NCI-H226 (cell line): ENCODE measurements around the gene ARHGAP31.

Source experiments
- DNase-seq: peaks from one replicate; pipeline ENCODE4 v3.0.0-alpha.2; 2015

Gene ARHGAP31

DNA sequence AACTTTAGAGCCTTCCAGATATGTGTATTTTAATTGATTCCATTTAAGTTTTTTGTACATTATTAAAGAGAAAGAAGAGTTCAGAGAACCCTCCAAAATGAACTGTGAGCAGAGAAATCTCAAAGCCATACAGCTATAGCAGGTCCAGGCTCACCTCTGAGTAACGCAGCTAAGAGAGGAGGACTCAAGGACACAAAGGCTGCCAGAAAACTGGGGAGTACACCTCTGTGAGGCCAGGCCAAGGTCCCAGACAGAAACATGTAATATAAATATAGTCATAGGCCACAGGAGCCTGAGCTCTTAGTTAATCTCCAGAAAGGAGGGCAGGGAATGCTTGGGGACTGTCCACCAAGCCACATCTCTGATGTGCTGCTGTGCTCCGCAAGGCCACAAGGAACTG, 102.7 kb downstream of the ARHGAP31 start:
- no peak for DNase-seq

- DNase-seq: no peak
Measured at GRCh38 chr3:119400466-119400865, 106.3 kb downstream of the ARHGAP31 start.

GRCh38 chr3:119401069-119401468, 106.9 kb downstream of the ARHGAP31 start:
- DNase-seq: no peak

GRCh38 chr3:119401503-119402440, 107.6 kb downstream of the ARHGAP31 start:
- no peak for DNase-seq

- DNase-seq: no peak
Measured at GRCh38 chr3:119402791-119403190, 108.6 kb downstream of the ARHGAP31 start.

DNA sequence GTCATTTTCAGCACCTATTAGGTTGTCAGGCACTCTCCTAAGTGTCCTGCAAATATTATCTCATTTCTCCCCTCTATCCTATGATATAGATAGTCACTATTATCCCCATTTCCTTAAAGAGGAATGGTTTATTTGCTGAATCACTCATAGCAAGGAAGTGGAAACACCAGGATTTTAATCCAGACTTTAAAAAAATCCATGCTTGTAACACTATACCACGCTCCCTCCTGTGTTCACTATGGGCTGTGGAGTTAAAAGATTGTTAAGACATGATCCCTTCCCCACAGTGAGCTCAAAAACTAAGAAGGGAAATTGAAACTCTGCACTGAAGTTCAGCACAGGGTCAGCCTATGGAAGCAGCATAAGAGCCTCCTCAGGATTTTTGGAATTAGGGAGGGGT, 109.0 kb downstream of the ARHGAP31 start:
- no peak for DNase-seq

DNA sequence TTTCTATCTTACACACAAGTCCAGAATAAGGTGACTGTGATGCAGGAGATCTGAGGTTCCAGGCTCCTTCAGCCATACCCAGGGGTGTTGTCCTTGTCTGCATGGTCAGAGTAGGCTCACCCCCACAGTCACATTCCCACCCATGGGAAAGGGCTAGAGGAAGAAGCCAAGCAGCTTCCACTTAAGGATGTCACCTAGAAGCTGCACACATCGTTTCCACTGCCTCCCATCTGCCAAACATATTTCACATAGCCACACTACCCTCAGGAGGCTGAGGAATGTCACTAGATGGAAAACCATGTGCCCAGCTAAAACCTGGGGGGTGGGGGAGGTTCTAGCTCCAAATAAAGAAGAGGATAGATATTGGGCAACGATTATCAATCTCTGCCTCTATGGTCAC, 111.1 kb downstream of the ARHGAP31 start:
- no peak for DNase-seq

- DNase-seq: no peak
Measured at GRCh38 chr3:119408243-119408950, 114.2 kb downstream of the ARHGAP31 start.

DNA sequence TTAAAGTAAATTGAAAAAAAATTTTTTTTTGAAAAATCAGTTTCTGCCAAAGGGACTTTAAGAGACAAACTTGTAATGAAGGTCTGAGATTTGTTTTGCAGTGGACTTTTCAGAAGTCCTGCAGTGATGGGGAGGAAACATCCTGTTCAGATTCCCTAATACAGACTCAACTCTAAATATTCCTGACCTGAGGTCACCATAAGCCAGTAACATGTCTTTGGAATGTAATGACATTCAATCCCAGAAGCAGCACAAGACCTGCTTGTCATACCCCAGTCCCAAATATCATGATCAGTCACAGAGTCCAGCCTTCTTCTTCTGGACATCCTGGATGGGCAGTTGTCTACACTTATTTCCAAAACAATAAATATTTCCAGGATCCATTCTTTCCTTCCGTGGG, 115.7 kb downstream of the ARHGAP31 start:
- DNase-seq: no peak

DNA sequence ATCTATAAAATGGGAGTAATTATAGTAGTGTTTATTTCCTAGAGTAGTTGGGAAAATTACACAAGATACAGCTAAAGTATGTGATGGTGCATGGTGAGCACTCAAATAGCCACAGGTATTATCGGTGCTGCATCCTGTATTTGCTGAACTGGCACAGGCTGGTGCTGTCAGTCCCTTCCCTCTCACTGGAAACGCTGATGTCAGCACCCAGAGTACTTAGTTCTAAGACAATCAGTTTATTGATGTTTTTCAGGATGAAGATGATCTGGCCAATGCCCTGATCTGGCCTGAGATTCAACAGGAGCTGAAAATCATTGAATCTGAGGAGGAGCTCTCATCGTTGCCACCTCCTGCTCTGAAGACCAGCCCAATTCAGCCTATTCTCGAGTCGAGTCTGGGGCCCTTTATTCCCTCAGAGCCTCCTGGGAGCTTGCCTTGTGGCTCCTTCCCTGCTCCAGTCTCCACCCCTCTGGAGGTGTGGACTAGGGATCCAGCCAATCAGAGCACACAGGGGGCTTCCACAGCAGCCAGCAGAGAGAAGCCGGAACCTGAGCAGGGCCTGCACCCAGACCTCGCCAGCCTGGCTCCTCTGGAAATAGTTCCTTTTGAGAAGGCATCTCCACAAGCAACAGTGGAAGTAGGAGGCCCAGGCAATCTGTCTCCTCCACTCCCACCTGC, 119.6 kb downstream of the ARHGAP31 start:
- DNase-seq: no peak

DNA sequence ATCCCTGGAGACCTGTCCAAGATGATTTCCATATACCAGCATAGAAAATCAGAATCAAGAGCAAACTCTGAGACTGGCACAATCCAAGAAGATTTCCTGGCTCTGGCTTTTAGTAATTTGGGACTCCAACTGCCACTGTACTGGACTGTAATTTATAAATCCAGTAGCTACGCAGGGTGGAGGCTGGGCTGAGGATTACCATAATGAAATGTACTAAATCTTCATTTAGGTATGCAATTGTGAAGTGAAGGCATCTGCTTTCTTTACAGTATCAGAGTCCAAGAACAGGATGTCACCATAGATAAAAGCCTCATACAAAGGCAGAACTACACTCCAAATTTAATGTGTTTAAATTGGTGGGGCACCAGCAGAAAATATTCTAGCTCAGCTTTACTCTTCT, 122.7 kb downstream of the ARHGAP31 start:
- no peak for DNase-seq

GRCh38 chr3:119417771-119418512, 123.8 kb downstream of the ARHGAP31 start:
- peak; percentile 63 for DNase-seq

- DNase-seq: peak; percentile 60
Measured at GRCh38 chr3:119418641-119419040, 124.5 kb downstream of the ARHGAP31 start.

DNA sequence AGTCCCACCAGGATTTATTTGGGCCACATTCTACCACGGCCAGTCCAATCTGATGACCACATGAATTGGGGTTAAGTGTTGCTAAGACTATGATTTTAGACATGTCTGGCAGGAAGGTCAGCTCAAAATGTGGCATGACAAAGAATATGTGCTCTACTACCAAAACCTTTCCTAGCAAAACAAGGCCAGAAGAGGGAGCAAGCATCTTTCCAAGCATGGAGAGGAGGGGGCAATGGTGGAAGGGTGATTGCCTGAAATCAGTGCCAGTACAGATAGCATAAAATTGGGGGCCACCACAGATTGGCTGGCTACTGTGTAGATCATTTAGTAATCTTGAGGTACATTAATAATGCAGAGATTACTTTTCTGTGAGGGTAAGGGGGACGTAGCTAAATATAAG, 126.0 kb downstream of the ARHGAP31 start:
- DNase-seq: no peak

DNA sequence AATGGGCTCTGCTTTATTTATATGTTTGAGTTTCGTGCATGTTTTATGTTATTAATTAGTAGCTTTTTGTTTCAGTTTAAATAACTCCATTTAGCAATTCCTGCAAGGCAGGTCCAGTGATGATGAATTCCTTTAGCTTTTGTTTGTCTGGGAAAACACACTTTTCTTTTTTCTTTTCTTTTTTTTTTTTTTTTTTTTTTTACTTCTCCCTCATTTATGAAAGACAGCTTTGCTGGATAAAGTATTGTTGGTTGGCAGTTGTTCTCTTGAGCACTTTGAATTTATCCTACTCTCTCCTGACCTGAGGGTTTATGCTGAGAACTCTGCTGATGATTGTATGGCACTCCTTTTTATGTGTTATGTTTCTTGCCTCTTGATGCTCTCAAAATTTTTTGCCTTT, 133.5 kb downstream of the ARHGAP31 start:
- no peak for DNase-seq

- no peak for DNase-seq
Measured at GRCh38 chr3:119428538-119428937, 134.4 kb downstream of the ARHGAP31 start.

DNA sequence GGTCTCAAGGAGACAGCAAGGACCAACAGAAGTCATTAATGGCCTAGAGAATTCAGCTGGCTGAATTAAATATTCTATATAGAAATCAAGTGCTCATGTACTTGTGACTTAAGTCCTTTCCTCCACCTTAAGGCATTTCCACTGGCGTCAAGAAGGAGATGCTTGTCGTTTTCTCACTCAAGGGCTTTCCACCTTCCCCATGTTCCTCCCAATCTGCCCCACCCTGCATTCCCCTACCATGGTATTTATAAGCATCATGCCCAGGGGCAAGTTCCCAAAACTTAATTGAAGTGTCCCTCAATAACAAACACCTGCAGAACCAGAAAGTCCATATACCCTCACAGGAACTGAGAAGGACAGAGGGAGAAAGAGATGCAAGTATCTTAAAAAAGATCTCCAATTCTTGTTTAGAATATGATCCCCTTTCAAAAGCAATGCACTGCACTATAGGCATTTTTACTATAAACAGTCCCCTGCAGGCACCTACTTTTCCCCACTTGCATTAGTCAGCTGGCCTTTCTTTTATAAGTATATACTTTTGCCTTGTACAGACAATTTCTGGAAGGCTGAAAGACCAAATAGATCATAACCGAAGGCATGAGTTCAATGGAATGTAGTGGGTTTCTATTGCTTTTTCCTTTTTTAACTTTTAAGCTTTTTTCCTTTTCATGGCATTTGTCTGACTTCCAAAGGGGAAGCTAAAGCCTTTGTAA, 139.6 kb downstream of the ARHGAP31 start:
- no peak for DNase-seq

DNA sequence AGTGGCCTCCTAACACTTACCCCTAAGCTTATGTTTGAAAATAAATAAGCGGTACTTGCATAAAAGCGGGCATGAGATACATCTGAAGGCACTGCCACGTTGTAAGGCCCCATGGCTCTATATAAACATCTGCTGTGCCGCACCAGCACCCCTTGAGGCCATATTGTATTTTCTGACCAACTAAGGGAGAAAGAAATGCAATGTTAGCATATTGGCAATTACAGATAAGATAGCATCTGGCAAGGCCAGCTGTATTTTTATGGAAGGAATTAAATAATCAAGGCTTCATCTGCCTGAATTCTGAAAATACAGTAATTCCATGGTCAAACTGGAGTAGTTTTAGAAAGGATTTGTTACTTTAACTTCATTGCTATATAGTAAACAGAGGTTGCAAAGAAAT, 140.5 kb downstream of the ARHGAP31 start:
- DNase-seq: no peak

GRCh38 chr3:119436977-119437376, 142.8 kb downstream of the ARHGAP31 start:
- DNase-seq: no peak

GRCh38 chr3:119437691-119438258, 143.6 kb downstream of the ARHGAP31 start:
- no peak for DNase-seq

DNA sequence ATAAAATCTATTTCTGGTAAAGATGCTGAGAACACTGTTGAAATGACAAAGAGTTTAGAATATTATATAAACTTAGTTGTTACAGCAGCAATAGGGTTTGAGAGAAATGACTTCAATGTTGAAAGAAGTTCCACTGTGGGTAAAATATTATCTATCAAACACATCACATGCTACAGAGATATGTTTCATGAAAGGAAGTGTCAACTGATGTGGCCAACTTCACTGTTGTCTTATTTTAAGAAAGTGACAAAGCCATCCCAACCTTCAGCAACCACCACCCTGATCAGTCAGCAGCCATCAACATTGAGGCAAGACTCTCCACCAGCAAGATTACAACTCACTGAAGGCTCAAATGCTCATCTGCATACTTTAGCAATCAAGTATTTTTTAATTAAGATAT, 149.0 kb downstream of the ARHGAP31 start:
- no peak for DNase-seq

DNA sequence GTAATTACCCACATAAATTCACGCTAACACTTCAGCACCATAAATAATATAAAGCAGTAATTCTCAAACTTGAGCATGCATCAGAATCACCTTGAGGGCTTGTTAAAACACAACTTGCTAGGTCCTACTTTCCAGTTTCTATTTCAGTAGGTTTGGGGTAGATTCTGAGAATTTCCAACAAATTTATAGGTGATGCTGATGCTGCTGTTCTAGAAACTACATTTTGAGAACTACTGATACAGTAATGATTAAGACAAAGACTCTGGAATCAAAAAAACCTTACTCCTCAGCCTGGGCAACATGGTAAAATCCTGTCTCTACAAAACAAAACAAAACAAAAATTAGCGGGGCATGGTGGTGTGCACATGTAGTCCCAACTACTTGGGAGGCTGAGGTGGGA, 150.4 kb downstream of the ARHGAP31 start:
- DNase-seq: no peak
